A172 (cell line): Measurements from ENCODE around the gene ITFG2. TPM values are rescaled to one million over a fixed set of nuclear protein-coding genes. Genes with fewer than 3 reads are reported as not detected.
"Not testable (repeated sequence)": the region's sequence is repeated elsewhere in the genome, so short reads cannot be mapped to it uniquely, and the experiment has no call there.

Experiments used
- DNase-seq: peaks from one replicate; pipeline ENCODE4 v3.0.0-alpha.2; 2015; ENCODE audit warnings: low spot score
- total RNA-seq: library from RNA; depleted of rRNA; stranded (reverse); fragments of >200 nt; shearing (Covaris generic); gene quantifications from 2 replicates; pipeline ENCODE4 v1.2.3, GENCODE V29; 2014; rRNA removed

Gene ITFG2
- total RNA-seq, 1 experiment from 2014 or later, result 7.2 TPM

DNA sequence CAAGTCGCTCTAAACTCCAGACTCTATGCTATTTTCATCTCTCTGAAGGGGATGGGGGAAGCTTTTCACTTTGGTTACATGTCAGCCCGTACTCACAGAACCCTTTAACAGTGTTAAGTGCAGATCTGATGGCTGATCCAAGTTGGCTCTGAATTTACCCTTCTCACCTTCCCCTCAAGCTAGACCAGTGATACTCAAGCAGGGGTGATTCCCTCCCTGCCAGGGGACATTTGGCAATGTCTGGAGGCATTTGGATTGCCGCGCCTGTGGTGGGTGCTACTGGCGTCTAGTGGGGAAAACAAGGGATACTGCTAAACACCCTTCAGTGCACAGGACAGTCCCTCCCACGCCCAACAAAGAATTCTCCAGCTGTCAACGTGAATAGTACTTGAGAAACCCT is 50.4 kb downstream of the ITFG2 start:
- no peak for DNase-seq

- not testable (repeated sequence) for DNase-seq
Measured at GRCh38 chr12:2863402-2863801, 50.9 kb downstream of the ITFG2 start.

DNA sequence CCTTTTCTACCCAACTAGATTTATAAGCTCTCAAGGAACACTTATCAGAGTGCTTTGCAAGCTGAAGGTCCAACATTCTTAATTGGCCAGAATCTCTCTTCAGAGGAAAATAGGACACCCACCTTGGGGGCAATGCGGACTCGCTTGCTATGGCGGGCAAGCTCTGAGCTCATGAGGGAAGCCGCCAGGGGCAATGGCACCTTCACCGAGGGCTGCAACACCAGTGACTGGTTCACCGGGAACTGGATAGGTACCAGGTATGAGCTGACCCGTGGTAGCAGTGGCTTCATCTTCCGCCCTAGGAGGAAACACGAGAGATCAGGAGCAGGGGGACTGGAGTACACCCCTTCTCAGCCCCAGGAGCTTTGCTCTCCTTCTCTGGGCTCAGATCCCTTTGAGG is 51.7 kb downstream of the ITFG2 start:
- DNase-seq, result no peak

DNA sequence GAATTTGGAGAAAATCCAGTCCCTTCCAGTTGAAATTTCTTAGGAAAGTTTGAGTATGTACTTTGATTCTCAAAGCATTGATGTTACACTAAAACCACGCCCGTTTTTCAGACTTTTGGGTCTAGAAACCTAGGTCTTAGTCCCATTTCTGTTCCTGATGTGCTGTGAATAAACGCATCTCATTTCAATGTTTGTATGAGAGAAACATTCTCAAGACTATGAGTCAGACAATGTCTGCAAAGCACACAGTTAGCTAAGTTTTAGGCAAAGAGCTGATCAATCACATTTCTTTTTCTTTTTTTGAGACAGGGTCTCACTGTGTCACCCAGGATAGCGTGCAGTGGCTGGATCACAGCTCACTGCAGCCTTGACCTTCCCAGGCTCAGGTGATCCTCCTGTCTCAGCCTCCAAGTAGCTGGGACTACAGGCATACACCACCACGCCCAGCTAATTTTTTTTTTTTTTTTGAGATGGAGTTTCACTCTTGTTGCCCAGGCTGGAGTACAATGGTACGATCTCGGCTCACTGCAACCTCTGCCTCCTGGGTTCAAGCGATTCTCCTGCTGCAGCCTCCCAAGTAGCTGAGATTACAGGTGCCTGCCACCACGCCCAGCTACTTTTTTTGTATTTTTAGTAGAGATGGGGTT is 56.6 kb downstream of the ITFG2 start:
- DNase-seq, result not testable (repeated sequence)

Other genes with a start within 250 kb of the ITFG2 start
- gene FKBP4, start 17.7 kb upstream of the ITFG2 start, total RNA-seq, result 45.5 and 47.1 TPM in 2 replicates
- not detected in 2 replicates for gene NRIP2, start 22.4 kb downstream of the ITFG2 start, total RNA-seq
- not detected in 2 replicates for gene TEX52, start 44.4 kb downstream of the ITFG2 start, total RNA-seq
- 32.9 and 33.8 TPM in 2 replicates for gene FOXM1, start 64.5 kb downstream of the ITFG2 start, total RNA-seq
- 30.2 and 41.6 TPM in 2 replicates for gene RHNO1, start 64.6 kb downstream of the ITFG2 start, total RNA-seq
- 20.3 and 26.4 TPM in 2 replicates for gene TULP3, start 78.2 kb downstream of the ITFG2 start, total RNA-seq
- 9.4 and 17.2 TPM in 2 replicates for gene TEAD4, start 146.7 kb downstream of the ITFG2 start, total RNA-seq